ELR (cell line): ENCODE measurements around the gene LHFPL2.

Experiments used
- DNase-seq: peaks from one replicate; pipeline ENCODE4 v3.0.0-alpha.2; 2015; ENCODE audit warnings: low read depth

The LHFPL2 gene

GRCh38 chr5:78504704-78505677 is 143.6 kb downstream of the LHFPL2 start:
- peak; percentile 96 for DNase-seq

DNA sequence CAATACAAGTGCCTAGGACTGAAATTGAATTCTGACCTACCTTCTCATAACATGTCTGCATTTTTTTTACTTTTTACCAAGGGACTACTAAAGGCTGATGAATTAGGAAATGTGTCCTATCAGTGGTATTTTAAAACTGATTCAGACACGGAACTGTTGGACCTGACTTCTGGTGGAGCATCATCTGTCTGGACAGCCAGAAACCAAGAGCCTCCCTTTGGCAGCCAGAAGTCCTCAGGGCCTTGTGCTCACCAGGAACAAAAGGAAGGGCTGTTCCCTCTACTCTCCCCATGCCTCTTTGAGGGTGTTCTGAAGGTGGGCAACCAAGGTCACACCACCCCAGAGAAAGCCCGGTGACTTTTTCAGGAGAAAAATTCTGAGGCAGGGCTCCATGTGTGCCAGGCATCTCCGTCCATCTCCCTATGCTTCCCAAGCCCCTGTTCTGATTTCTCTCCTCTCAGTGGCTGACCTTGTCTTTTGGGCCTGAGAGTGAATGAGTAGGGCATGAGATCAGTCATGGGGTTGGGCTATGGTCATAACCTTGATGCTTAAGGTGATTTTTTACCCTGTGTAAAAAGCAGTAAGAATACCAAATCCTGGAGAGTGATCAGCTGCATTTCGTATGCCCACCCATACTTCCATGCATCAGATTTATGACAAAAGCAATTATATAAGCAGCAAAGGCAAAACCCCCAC is 144.5 kb downstream of the LHFPL2 start:
- no peak for DNase-seq

DNA sequence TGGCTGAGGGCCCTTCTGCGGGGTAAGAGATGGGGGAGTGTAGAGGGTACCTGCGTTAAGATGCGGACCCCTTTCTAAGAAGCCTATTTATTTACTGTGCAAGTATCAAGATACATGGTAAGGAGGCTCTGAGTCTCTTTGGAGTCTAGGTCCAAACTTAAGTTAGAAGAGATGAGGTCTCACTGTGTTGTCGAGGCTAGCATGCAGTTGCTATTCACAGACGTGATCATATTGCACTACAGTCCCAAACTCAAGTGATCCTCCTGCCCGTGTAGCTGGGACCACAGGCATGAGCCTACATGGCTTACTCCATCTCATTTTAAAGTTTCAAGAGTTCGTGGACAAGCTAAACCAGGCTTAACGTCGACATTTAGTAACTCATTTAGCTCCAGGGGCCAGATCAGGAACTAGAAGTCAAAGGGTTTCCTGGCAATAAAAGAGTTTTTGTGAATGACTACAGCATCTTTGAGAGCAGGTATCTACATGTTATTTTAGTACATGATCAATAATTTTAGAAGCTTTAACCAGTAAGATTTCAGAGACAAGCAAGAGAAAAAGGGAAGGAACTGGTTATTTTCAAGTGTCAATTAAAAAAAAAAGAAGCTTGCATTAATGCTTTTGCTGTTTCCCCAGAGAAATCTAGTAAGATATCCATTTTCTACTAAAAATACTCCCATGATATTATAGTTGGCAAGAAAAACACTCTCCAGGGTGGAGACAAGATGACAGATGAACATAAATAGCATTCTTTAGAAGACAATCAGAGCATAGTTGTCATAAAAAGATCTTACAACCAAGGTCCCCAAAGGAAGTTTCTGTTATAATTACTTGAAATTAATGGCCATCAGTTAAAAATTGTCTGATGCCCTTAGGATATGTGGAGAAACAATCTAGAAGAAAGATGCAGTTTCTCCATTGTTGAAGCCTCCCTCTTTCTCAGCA is 146.9 kb downstream of the LHFPL2 start:
- DNase-seq: no peak

DNA sequence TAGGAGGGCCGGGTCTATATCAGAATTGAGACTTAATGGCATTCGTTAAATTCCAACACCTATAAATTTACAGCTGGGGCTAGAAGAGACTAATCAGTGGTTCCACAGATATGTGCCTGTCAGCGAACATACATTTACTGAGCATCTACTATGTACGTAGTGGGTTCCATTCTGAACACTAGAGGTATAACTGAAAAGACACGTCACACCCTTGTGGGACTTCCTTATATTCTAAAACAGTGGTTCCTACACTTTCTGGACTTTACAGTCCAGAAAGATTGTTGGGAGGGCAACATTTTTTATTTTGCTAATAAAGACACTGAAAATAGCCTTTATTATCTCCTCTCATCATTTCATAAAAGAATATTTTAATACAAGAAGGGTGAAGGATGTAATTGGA is 147.7 kb downstream of the LHFPL2 start:
- DNase-seq: no peak

DNA sequence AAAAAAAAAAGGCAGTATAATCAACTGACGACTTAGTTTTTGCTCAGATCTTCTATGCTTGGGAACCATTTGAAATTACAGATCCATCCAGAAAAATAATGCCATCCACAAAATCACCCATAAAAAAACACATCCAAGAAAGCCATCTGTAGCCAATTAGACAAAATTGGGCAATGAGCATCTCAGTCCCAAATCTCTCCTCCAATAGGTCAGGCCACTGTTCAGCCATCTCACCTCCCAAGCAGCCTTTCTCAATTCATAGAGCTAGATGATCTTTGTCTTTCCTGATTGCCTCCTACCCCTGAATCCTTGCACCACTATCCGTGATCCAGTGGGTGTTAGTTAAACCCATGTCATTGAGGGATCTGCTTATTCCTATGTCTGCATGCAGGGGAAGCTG is 148.5 kb downstream of the LHFPL2 start:
- DNase-seq: no peak

DNA sequence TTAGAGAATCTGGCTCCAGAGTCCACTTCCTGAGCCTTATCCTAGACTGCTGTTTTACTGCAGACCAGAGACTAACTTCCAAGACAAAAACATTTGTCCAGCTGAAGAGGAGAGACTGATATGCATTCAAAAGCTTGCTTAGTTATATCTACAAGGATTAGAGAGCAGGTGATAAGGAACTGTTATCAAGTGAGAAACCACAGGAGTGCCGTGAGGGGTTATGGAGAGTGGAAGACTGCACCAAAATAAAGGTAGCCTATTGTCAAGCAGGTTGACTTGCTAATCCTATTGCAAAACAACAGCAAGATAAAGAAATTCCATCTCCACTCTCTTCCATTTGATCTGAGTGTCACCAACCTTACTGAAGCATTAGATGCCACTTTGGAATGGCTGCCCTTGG is 149.1 kb downstream of the LHFPL2 start:
- DNase-seq: no peak

DNA sequence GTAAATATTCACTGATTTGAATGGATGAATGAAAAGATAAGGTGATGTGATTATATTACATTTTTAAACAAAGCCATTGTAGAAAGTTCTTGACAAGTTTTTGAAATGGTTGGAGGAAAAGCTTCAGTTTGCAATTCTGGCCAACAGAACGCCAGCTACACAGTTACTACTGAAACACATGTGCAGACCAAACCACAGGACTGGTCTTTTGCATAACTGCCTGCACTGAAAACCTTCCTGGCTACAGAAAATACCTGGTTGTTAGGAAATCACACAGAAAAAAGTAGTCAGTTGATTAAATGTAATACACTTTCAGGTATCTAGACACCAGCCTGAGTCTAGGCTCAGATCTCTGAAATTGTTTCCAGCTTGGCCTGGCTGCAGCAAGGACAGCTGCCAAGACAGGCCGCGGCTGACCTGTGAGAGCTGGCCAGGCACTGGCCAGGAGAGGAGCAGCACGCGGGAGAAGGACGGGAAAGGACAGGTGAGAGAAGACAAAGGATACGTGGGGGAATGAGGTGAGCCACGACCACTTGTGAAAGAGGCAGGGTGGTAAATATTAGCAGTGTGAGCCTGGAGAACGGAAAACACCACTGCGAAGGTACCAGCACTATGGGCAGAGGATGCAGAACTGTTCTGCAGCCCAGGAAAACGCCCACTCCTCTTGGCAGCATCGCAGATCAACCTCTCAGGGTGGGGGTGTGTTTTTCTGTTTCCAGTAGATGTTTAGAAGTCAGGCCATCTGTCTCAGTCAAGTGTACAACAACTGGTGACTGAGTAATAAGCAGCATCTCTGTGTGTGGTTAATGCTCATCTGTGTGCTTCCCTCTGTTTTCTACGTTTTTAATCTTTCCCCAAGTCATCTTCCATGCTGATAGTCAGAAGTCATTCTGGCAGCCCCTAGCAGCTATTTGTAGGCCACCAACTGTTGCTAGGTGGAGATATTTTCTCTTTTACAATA is 150.7 kb downstream of the LHFPL2 start:
- no peak for DNase-seq

GRCh38 chr5:78496373-78496772 is 152.2 kb downstream of the LHFPL2 start:
- peak; percentile 82 for DNase-seq

GRCh38 chr5:78495800-78496199 is 152.8 kb downstream of the LHFPL2 start:
- DNase-seq: peak; percentile 57

DNA sequence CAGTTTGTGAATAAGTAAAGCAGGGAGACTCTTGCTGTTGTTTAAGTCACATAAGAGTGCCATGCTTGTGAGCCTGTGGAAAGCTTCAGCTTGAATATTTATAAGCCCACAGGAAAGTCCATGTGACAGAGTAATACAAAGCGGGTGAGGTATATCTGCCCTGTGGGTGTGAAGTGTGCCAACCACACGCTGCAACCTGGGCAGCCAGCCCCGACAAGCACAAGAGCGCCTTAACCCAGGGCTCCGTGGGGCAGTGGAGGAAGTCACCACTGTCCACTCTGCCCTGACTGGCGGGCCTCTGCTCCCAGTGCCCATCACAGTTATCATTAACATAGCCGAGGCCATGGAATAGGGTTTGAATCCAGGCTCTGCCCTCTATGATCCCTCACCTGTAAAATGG is 155.9 kb downstream of the LHFPL2 start:
- DNase-seq: no peak

DNA sequence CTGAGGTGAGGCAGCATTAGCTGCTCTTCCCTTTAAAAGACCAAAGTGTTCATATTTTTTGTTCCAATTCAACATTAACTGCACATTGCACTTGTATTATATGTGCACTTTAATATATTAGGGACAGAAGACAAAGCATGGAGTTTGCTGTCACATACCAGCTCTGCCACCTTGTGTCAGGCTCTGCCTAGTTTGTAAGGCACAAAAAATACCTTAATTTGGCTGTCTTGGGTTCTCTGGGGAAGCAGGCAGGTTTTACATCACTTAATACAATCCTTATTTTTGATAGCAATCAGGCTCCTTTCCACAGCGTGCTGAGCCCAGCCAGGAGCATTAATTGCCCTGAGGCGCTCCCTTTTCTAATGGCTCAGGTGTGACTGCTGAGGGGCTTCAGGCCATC is 156.3 kb downstream of the LHFPL2 start:
- DNase-seq: no peak

DNA sequence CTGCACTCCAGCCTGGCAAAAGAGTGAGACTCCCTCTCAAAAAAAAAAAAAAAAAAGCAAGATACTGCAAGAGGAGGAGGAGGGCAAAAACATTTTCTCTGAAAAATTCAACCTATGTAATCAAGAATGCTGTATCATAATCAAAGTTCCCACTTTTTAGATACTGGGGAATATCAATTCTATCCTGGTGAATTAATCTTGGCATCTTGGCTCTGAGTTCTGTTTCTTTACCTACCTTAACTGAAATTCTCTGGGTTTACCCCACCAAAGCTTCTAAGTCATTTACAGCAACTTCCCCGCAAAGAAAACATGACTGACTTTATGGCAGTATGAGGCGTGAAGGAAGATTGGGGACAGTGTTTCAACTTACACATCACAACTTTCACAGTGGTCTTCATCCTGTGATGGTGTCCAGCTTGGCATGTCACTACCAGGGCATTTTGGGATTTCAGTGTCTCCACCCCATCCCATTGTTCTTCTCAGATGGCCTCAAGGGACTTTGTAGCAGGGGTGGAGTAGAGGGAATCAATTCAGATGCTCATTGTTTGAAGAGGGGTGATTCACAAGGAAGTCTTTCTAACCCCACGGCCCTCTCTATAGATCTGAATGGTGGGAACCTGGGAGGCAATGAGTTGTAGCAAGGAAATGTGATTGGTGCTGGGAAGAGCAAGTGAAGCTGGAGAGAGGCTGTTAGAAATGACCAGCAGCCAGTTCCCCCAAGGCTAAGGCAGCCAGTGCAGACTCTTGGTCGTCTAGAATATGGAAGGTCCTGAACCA is 157.7 kb downstream of the LHFPL2 start:
- no peak for DNase-seq

GRCh38 chr5:78487846-78488245 is 160.7 kb downstream of the LHFPL2 start:
- DNase-seq: no peak

GRCh38 chr5:78486218-78486617 is 162.4 kb downstream of the LHFPL2 start:
- no peak for DNase-seq

- no peak for DNase-seq
These were observed 164.6 kb downstream of the LHFPL2 start for GRCh38 chr5:78483809-78484521.

DNA sequence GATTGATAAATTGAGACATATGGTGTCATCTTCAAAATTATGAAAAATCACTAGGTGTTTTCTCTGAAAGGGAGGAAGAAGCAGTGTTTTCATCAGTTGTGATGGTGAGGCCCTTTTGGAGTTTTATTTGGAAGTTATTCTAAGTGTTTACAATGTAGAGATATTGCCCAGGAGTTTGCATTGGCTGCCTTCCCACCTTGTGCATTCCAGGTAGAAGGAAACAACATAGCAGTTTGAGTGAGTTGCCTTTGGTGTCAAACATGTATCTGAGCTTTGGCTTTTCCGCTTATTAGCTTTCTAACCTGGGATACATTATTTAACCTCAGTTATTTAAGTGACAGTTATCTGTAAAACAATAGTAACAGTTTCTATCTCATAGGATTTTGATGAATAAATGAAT is 165.6 kb downstream of the LHFPL2 start:
- DNase-seq: no peak

DNA sequence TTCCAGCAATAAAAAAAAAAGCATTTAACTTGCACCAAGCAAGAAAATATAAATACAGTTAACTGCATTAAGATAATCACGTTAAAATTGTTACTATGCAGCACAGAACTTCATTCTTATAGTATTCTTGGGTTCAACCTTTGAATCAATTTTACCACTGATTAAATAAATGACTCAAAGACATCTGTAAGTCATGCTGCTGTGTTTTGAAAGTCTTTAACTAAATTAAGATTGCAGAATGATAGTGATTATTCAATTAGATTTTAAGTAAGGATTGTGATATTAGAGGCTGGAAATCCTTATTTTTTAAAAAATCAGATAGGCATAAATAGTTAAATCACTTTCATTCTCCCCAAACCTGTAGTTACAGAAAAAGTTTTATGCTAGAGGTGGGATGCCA is 171.8 kb downstream of the LHFPL2 start:
- no peak for DNase-seq

- DNase-seq: no peak
These were observed 173.2 kb downstream of the LHFPL2 start for GRCh38 chr5:78475370-78475769.

GRCh38 chr5:78473751-78474150 is 174.8 kb downstream of the LHFPL2 start:
- no peak for DNase-seq
